GM12891 (cell line): ENCODE data around the gene C8B.

ENCODE experiments used
- POLR2A ChIP-seq: IDR thresholded peaks from 2 replicates; pipeline ENCODE4 v1.6.1; 2011; ENCODE audit warnings: low read depth, low read length, control low read depth
- POLR2AphosphoS5 ChIP-seq: IDR thresholded peaks from 2 replicates; pipeline ENCODE4 v1.6.1; 2011; ENCODE audit warnings: low read depth, low read length, control low read depth
- POU2F2 ChIP-seq: IDR thresholded peaks from 2 replicates; pipeline ENCODE4 v1.6.1; 2011; ENCODE audit warnings: low read depth, mild to moderate bottlenecking, control low read depth, low read length, moderate library complexity
- SPI1 ChIP-seq: IDR thresholded peaks from 2 replicates; pipeline ENCODE4 v1.6.1; 2011; ENCODE audit warnings: low read depth, low read length, control low read depth
- TAF1 ChIP-seq: IDR thresholded peaks from 2 replicates; pipeline ENCODE4 v1.6.1; 2011; ENCODE audit warnings: low read depth, low read length, control low read depth

GRCh38 chr1:56923201-56923600 is 42.6 kb downstream of the C8B start:
- no peak for TF ChIP-seq POLR2AphosphoS5
- TF ChIP-seq POLR2A, result no peak
- no peak for TF ChIP-seq TAF1
- TF ChIP-seq POU2F2, result no peak
- TF ChIP-seq SPI1, result no peak
